Chondrocyte (in vitro differentiated cells): ENCODE results near the gene PPIG. TPM values are rescaled to one million over a fixed set of nuclear protein-coding genes. Genes with fewer than 3 reads are reported as not detected.

Experiments
- DNase-seq: peaks from one replicate; pipeline ENCODE4 v3.0.0; 2021; ENCODE audit warnings: mixed read lengths, low spot score
- H3K27ac Mint-ChIP-seq: one replicate; pipeline ENCODE4 v1.8.0; 2021; ENCODE audit warnings: mild to moderate bottlenecking, moderate library complexity, mixed read lengths; ENCODE audit not compliant: unreplicated experiment
- H3K27me3 Mint-ChIP-seq: 2 replicates; pipeline ENCODE4 v1.8.0; 2021; ENCODE audit warnings: low read depth, mixed read lengths
- H3K36me3 Mint-ChIP-seq: 2 replicates; pipeline ENCODE4 v1.8.0; 2021; ENCODE audit warnings: low read depth, mixed read lengths
- H3K4me1 Mint-ChIP-seq: 2 replicates; pipeline ENCODE4 v1.8.0; 2021; ENCODE audit warnings: low read depth, mild to moderate bottlenecking, mixed read lengths
- H3K4me3 Mint-ChIP-seq: one replicate; pipeline ENCODE4 v1.8.0; 2021; ENCODE audit warnings: mild to moderate bottlenecking, moderate library complexity, mixed read lengths; ENCODE audit not compliant: unreplicated experiment
- H3K9me3 Mint-ChIP-seq: 2 replicates; pipeline ENCODE4 v1.8.0; 2021; ENCODE audit warnings: low read depth, mixed read lengths
- total RNA-seq: library from RNA; stranded (reverse); gene quantifications from 3 replicates; pipeline ENCODE4 v1.2.1, GENCODE V29; 2021
- TF ChIP-seq, protein P1 (sequence below): fragments of 200-600 bp; sonication (generic); IDR thresholded peaks from 2 replicates; pipeline ENCODE4 v1.5.0; 2021; ENCODE audit warnings: antibody characterized with exemption, mild to moderate bottlenecking, moderate library complexity

PPIG gene
- total RNA-seq, 1 donor from 2014 or later = 34.8 TPM

DNA sequence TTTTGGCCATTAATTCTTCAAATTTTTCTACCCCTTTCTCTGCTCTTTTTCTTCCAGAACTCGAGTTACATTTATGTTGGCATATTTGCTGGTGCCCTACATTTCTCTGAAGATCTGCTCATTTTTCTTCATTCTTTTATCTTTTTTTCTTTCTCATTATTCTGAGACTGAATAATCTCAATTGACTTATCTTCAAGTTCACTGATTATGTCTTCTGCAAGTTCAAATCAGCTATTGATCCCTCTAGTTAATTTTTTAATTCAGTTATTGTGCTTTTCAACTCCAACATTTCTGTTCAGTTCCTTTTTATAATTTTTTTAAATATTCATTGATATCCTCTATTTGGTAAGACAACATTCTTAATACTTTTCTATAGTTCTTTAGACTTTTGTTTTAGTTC lies 106.8 kb downstream of the PPIG start:
- no peak overlapping the region for H3K4me3 Mint-ChIP-seq
- H3K4me1 Mint-ChIP-seq = peaks cover 16% of the 10 kb centered on the region
- peaks cover 3% of the 10 kb centered on the region for H3K36me3 Mint-ChIP-seq
- H3K27ac Mint-ChIP-seq = no peak overlapping the region
- TF ChIP-seq, protein P1, sequence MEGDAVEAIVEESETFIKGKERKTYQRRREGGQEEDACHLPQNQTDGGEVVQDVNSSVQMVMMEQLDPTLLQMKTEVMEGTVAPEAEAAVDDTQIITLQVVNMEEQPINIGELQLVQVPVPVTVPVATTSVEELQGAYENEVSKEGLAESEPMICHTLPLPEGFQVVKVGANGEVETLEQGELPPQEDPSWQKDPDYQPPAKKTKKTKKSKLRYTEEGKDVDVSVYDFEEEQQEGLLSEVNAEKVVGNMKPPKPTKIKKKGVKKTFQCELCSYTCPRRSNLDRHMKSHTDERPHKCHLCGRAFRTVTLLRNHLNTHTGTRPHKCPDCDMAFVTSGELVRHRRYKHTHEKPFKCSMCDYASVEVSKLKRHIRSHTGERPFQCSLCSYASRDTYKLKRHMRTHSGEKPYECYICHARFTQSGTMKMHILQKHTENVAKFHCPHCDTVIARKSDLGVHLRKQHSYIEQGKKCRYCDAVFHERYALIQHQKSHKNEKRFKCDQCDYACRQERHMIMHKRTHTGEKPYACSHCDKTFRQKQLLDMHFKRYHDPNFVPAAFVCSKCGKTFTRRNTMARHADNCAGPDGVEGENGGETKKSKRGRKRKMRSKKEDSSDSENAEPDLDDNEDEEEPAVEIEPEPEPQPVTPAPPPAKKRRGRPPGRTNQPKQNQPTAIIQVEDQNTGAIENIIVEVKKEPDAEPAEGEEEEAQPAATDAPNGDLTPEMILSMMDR = no peak
- no peak for DNase-seq
- H3K27me3 Mint-ChIP-seq = no peaks in the 10 kb centered on the region
- H3K9me3 Mint-ChIP-seq = peaks cover 7% of the 10 kb centered on the region

Other genes with a start within 250 kb of the PPIG start
- not detected in 3 replicates for gene LRP2, start 221.8 kb upstream of the PPIG start, total RNA-seq
- 8.9 to 9.7 TPM (median 9.3 TPM) in 3 replicates for gene BBS5, start 104.9 kb upstream of the PPIG start, total RNA-seq
- 1.4 to 2.3 TPM (median 2.2 TPM) in 3 replicates for gene KLHL41, start 74.6 kb upstream of the PPIG start, total RNA-seq
- gene FASTKD1, start 10.5 kb upstream of the PPIG start, total RNA-seq = 17.4 to 24.5 TPM (median 19.0 TPM) in 3 replicates
- gene CFAP210, start 110.1 kb downstream of the PPIG start, total RNA-seq = 0.19 TPM in 1 of 3 replicates, not detected in the others
- 3.0 to 4.2 TPM (median 3.3 TPM) in 3 replicates for gene PHOSPHO2, start 110.1 kb downstream of the PPIG start, total RNA-seq
- gene KLHL23, start 149.5 kb downstream of the PPIG start, total RNA-seq = 3.8 to 9.6 TPM (median 8.9 TPM) in 3 replicates
- 93.5 to 105 TPM (median 95.1 TPM) in 3 replicates for gene SSB, start 214.5 kb downstream of the PPIG start, total RNA-seq
- gene METTL5, start 240.6 kb downstream of the PPIG start, total RNA-seq = 43.5 to 47.6 TPM (median 45.2 TPM) in 3 replicates
- 30.9 to 44.0 TPM (median 32.4 TPM) in 3 replicates for gene UBR3, start 243.1 kb downstream of the PPIG start, total RNA-seq